HL-60 (cell line): ENCODE measurements around the gene HOXD11.

ENCODE experiments used
- DNase-seq, 2 experiments: peaks; one replicate each; pipeline ENCODE4 v3.0.0-alpha.2; 2010 to 2020; ENCODE audit warnings: low read depth in 1 of 2, low spot score in 1 of 2
- H3K27ac ChIP-seq: fragments of 250-450 bp; sonication (Bioruptor Pico); replicated peaks from 2 replicates; pipeline ENCODE4 v1.5.1; 2020; ENCODE audit warnings: mild to moderate bottlenecking, moderate library complexity
- H3K27me3 ChIP-seq: fragments of 250-450 bp; sonication (Bioruptor Pico); 2 replicates; pipeline ENCODE4 v1.5.1; 2021; ENCODE audit warnings: mild to moderate bottlenecking, moderate library complexity; ENCODE audit not compliant: insufficient read depth, poor library complexity, severe bottlenecking
- H3K4me3 ChIP-seq: replicated peaks from 2 replicates; pipeline ENCODE4 v1.5.1; 2011; ENCODE audit warnings: mild to moderate bottlenecking, control low read depth, low read length; ENCODE audit not compliant: insufficient read depth
- GABPA ChIP-seq: IDR thresholded peaks from 2 replicates; pipeline ENCODE4 v1.6.1; 2012; ENCODE audit warnings: low read depth
- POLR2AphosphoS5 ChIP-seq: IDR thresholded peaks from 2 replicates; pipeline ENCODE4 v1.6.1; 2012; ENCODE audit warnings: low read depth
- SPI1 ChIP-seq: IDR thresholded peaks from 2 replicates; pipeline ENCODE4 v1.6.1; 2012; ENCODE audit warnings: low read depth, mild to moderate bottlenecking, borderline replicate concordance
- TF ChIP-seq, protein P1 (sequence below): IDR thresholded peaks from 2 replicates; pipeline ENCODE4 v1.6.1; 2012; ENCODE audit warnings: low read depth; ENCODE audit not compliant: insufficient replicate concordance
- TF ChIP-seq, protein P2 (sequence below): IDR thresholded peaks from one replicate; pipeline ENCODE4 v1.5.1; 2011; ENCODE audit warnings: low read length, control low read depth, inconsistent platforms; ENCODE audit not compliant: insufficient read depth

HOXD11 gene

DNA sequence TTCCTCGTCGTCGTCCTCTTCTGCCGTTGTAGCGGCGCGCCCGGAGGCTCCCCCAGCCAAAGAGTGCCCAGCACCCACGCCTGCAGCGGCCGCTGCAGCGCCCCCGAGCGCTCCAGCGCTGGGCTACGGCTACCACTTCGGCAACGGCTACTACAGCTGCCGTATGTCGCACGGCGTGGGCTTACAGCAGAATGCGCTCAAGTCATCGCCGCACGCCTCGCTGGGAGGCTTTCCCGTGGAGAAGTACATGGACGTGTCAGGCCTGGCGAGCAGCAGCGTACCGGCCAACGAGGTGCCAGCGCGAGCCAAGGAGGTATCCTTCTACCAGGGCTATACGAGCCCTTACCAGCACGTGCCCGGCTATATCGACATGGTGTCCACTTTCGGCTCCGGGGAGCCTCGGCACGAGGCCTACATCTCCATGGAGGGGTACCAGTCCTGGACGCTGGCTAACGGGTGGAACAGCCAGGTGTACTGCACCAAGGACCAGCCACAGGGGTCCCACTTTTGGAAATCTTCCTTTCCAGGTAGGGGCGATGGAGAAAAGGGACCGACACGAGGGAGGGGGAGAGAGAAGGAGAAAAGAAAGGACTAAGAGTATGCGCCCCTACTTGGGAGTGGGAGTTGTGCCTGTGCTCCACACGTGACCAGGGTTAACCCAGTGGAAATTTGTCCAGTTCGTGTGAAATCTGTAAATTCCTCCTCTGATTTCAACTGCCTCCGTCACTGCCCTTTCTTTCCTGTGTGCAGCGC is 13.8 kb upstream of the HOXD11 start:
- TF ChIP-seq GABPA (no peak), POLR2AphosphoS5 (no peak), SPI1 (no peak)
- TF ChIP-seq, protein P1, sequence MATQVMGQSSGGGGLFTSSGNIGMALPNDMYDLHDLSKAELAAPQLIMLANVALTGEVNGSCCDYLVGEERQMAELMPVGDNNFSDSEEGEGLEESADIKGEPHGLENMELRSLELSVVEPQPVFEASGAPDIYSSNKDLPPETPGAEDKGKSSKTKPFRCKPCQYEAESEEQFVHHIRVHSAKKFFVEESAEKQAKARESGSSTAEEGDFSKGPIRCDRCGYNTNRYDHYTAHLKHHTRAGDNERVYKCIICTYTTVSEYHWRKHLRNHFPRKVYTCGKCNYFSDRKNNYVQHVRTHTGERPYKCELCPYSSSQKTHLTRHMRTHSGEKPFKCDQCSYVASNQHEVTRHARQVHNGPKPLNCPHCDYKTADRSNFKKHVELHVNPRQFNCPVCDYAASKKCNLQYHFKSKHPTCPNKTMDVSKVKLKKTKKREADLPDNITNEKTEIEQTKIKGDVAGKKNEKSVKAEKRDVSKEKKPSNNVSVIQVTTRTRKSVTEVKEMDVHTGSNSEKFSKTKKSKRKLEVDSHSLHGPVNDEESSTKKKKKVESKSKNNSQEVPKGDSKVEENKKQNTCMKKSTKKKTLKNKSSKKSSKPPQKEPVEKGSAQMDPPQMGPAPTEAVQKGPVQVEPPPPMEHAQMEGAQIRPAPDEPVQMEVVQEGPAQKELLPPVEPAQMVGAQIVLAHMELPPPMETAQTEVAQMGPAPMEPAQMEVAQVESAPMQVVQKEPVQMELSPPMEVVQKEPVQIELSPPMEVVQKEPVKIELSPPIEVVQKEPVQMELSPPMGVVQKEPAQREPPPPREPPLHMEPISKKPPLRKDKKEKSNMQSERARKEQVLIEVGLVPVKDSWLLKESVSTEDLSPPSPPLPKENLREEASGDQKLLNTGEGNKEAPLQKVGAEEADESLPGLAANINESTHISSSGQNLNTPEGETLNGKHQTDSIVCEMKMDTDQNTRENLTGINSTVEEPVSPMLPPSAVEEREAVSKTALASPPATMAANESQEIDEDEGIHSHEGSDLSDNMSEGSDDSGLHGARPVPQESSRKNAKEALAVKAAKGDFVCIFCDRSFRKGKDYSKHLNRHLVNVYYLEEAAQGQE = no peak
- TF ChIP-seq, protein P2, sequence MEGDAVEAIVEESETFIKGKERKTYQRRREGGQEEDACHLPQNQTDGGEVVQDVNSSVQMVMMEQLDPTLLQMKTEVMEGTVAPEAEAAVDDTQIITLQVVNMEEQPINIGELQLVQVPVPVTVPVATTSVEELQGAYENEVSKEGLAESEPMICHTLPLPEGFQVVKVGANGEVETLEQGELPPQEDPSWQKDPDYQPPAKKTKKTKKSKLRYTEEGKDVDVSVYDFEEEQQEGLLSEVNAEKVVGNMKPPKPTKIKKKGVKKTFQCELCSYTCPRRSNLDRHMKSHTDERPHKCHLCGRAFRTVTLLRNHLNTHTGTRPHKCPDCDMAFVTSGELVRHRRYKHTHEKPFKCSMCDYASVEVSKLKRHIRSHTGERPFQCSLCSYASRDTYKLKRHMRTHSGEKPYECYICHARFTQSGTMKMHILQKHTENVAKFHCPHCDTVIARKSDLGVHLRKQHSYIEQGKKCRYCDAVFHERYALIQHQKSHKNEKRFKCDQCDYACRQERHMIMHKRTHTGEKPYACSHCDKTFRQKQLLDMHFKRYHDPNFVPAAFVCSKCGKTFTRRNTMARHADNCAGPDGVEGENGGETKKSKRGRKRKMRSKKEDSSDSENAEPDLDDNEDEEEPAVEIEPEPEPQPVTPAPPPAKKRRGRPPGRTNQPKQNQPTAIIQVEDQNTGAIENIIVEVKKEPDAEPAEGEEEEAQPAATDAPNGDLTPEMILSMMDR = no peak
- Histone ChIP-seq H3K27me3 (peaks cover 83% of the 10 kb centered on the region), H3K27ac (no peak overlapping the region), H3K4me3 (peak overlapping the region; percentile 13)
- no peak for DNase-seq

GRCh38 chr2:176093898-176094249 is 13.2 kb upstream of the HOXD11 start:
- H3K27me3 ChIP-seq = peaks cover 83% of the 10 kb centered on the region
- DNase-seq = no peak
- H3K4me3 ChIP-seq = no peak overlapping the region
- TF ChIP-seq, protein P2 = no peak
- no peak for TF ChIP-seq POLR2AphosphoS5
- TF ChIP-seq, protein P1 = no peak
- TF ChIP-seq GABPA = no peak
- no peak for TF ChIP-seq SPI1
- no peak overlapping the region for H3K27ac ChIP-seq

GRCh38 chr2:176094349-176094748 is 12.7 kb upstream of the HOXD11 start:
- TF ChIP-seq POLR2AphosphoS5 (no peak), GABPA (no peak), SPI1 (no peak)
- TF ChIP-seq, protein P2 = no peak
- TF ChIP-seq, protein P1 = no peak
- no peak overlapping the region for H3K4me3 ChIP-seq
- no peak for DNase-seq
- no peak overlapping the region for H3K27ac ChIP-seq
- peaks cover 83% of the 10 kb centered on the region for H3K27me3 ChIP-seq
